Measurements from ENCODE around the gene LHPP. TPM values are rescaled to one million over a fixed set of nuclear protein-coding genes. Genes with fewer than 3 reads are reported as not detected.

LHPP gene
- total RNA-seq, 4 donors from 2014 or later, result 20.3 to 116 (median 22.4) TPM

DNA sequence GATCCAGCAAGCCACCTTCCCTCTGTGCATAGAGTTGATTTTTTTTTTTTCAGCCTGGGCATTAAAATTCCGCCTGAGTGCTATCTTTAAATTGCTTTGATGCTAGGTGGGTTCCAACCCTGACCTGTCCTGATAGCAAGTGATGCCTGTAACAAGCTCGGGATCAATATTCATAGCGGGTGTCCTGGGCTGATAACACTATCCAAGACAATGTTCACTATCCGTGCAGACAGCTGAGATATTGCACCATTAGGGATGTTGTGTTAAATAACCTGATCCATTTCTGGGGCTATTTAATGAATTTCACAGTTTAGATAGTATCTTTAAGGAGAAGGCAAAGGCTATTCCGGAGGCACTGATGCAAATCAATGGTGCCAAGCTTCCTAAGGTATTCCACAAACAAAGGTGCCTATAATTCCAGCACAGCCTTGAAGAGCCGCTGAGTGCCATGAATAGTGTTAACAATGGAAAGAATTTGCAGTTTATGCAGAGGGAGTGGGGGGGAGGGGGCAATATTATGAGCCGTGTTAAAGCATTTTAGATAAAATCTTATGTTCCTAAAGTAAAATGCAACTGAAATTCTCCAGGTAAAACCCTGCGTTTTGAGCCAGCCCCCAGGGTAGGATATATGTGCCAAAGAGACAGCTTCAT, 7.5 kb upstream of the LHPP start:
- no peak for TF ChIP-seq POLR2A (IDR thresholded peaks at IDR 0.05)
- TF ChIP-seq EP300 (IDR thresholded peaks at IDR 0.05; ENCODE audit: low read depth), result no peak
- TF ChIP-seq, protein P1, sequence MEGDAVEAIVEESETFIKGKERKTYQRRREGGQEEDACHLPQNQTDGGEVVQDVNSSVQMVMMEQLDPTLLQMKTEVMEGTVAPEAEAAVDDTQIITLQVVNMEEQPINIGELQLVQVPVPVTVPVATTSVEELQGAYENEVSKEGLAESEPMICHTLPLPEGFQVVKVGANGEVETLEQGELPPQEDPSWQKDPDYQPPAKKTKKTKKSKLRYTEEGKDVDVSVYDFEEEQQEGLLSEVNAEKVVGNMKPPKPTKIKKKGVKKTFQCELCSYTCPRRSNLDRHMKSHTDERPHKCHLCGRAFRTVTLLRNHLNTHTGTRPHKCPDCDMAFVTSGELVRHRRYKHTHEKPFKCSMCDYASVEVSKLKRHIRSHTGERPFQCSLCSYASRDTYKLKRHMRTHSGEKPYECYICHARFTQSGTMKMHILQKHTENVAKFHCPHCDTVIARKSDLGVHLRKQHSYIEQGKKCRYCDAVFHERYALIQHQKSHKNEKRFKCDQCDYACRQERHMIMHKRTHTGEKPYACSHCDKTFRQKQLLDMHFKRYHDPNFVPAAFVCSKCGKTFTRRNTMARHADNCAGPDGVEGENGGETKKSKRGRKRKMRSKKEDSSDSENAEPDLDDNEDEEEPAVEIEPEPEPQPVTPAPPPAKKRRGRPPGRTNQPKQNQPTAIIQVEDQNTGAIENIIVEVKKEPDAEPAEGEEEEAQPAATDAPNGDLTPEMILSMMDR (IDR thresholded peaks at IDR 0.05), result no peak
- no peak for TF ChIP-seq POLR2AphosphoS5 (IDR thresholded peaks at IDR 0.05)
- Histone ChIP-seq H3K4me1 (peaks cover 0 to 13% (median 10%) of the 10 kb centered on the region in 4 donors), H3K27ac (no peak overlapping the region), H3K4me3 (no peak overlapping the region), H3K9me3 (no peaks in the 10 kb centered on the region), H3K27me3 (peaks cover 74% of the 10 kb centered on the region), H3K36me3 (no peaks in the 10 kb centered on the region)
- in situ Hi-C loops (cut with MboI; ENCODE audit: low pct_ligation_motif_present in 1 of 4, low pct_unique_long_range_greater_than_20kb in 1 of 4, low sequenced_read_pairs in 3 of 4) (no loop called here), intact Hi-C loops (cut with DNase I; ENCODE audit: low total_unique reads) (no loop called here)
- WGBS, 2 donors (ENCODE audit: low coverage in 1 of 2), result 29 to 41% methylated on average over 3 to 8 of the region's 8 CpGs
- DNase-seq, result no peak

DNA sequence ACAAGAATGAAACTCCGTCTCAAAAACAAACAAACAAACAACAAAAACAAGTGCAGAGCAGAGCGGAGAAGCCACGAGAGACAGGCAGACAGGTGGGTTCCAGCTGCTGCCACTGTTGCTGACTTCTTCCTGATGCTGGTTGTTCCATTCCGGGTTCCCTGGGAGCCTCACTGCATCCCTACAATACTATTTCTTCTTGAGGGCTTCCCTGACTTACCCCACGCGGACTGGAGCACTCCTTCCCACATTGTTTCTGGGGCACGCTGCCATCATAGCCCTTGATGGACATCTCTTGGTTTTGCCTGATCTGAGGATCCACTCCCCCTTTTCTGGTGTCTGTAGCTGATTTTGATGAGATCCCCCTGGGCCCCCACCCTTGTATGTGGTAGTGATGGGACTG, 6.2 kb upstream of the LHPP start:
- intact Hi-C loops (cut with DNase I; ENCODE audit: low total_unique reads) (no loop called here), in situ Hi-C loops (cut with MboI; ENCODE audit: low pct_ligation_motif_present in 1 of 4, low pct_unique_long_range_greater_than_20kb in 1 of 4, low sequenced_read_pairs in 3 of 4) (no loop called here)
- WGBS, 2 donors (ENCODE audit: low coverage in 1 of 2), result 69% methylated on average over 7 of the region's 7 CpGs; no CpG with 5 or more reads in 1 of the 2 donors
- Histone ChIP-seq H3K4me1 (no peaks in the 10 kb centered on the region), H3K36me3 (no peaks in the 10 kb centered on the region), H3K9me3 (no peaks in the 10 kb centered on the region), H3K27me3 (peaks cover 60% of the 10 kb centered on the region), H3K4me3 (no peak overlapping the region), H3K27ac (no peak overlapping the region)
- TF ChIP-seq POLR2A (IDR thresholded peaks at IDR 0.05) (no peak), EP300 (IDR thresholded peaks at IDR 0.05; ENCODE audit: low read depth) (no peak), POLR2AphosphoS5 (IDR thresholded peaks at IDR 0.05) (no peak)
- TF ChIP-seq, protein P1 (IDR thresholded peaks at IDR 0.05), result no peak
- no peak for DNase-seq

DNA sequence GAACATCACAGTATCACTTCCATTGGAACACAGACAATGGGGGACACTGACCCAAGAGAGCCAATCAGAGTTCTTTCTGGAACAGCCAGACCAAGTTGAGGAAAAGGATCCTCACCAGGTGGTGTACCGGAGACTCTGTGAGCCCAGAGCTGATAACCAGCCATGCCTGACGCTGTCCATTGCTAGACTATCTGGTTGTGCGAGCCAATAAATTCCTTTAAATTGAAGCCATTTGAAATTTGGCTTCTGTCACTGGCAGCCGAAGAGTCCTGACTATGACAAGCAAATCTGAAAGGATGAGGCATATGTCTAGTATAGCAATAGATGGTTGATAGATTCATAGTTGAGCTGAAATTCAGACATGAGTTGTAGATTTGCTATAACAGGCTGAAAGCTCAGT, 3.1 kb upstream of the LHPP start:
- DNase-seq, result no peak
- no peaks in the 10 kb centered on the region for H3K36me3 ChIP-seq
- in situ Hi-C loops (cut with MboI; ENCODE audit: low pct_ligation_motif_present in 1 of 4, low pct_unique_long_range_greater_than_20kb in 1 of 4, low sequenced_read_pairs in 3 of 4) (no loop called here), intact Hi-C loops (cut with DNase I; ENCODE audit: low total_unique reads) (no loop called here)
- WGBS, 2 donors (ENCODE audit: low coverage in 1 of 2), result 91% methylated on average over 4 of the region's 4 CpGs; no CpG with 5 or more reads in 1 of the 2 donors
- TF ChIP-seq, protein P1 (IDR thresholded peaks at IDR 0.05), result no peak
- no peaks in the 10 kb centered on the region for H3K9me3 ChIP-seq
- peaks cover 30% of the 10 kb centered on the region for H3K27me3 ChIP-seq
- no peak overlapping the region for H3K4me3 ChIP-seq
- H3K4me1 ChIP-seq, result peaks cover 5 to 13% (median 11%) of the 10 kb centered on the region in 4 donors
- no peak overlapping the region for H3K27ac ChIP-seq

DNA sequence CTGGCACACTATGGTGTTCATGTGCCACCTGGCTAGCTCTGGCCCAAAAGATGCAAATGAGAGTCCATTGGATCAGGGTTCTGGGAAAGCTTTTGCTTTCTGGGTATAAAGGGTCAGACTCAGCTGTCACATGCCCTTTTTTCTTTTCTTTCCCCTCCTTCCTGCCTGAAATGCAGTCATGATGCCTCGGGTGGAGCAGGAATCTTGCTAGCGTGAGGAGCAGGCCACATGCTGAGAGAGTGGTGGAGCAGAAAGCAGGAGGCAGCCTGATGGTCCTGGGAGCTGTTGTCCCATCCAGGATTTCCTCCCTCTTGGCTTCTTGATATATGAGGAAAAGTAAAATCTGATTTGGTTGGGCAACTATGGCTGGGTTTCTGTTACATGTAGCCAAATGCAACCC, 2.7 kb upstream of the LHPP start:
- no peak for TF ChIP-seq EP300 (IDR thresholded peaks at IDR 0.05; ENCODE audit: low read depth)
- TF ChIP-seq, protein P1 (IDR thresholded peaks at IDR 0.05), result no peak
- TF ChIP-seq POLR2A (IDR thresholded peaks at IDR 0.05), result no peak
- TF ChIP-seq POLR2AphosphoS5 (IDR thresholded peaks at IDR 0.05), result no peak
- 75% methylated on average over 2 of the region's 2 CpGs; no CpG with 5 or more reads in 1 of the 2 donors for WGBS, 2 donors (ENCODE audit: low coverage in 1 of 2)
- no peaks in the 10 kb centered on the region for H3K36me3 ChIP-seq
- intact Hi-C loops (cut with DNase I; ENCODE audit: low total_unique reads) (no loop called here), in situ Hi-C loops (cut with MboI; ENCODE audit: low pct_ligation_motif_present in 1 of 4, low pct_unique_long_range_greater_than_20kb in 1 of 4, low sequenced_read_pairs in 3 of 4) (no loop called here)
- H3K9me3 ChIP-seq, result no peaks in the 10 kb centered on the region
- H3K27ac ChIP-seq, result no peak overlapping the region
- H3K4me1 ChIP-seq, result peaks cover 5 to 13% (median 11%) of the 10 kb centered on the region in 4 donors
- H3K27me3 ChIP-seq, result peaks cover 26% of the 10 kb centered on the region
- H3K4me3 ChIP-seq, result no peak overlapping the region
- DNase-seq, result no peak

Measured in transverse colon (tissue), 4 donors.